ENCODE measurements around the gene CEP20.

GRCh38 chr16:15885560-15886001 lies 2.8 kb downstream of the CEP20 start:
- TF ChIP-seq, protein P1, sequence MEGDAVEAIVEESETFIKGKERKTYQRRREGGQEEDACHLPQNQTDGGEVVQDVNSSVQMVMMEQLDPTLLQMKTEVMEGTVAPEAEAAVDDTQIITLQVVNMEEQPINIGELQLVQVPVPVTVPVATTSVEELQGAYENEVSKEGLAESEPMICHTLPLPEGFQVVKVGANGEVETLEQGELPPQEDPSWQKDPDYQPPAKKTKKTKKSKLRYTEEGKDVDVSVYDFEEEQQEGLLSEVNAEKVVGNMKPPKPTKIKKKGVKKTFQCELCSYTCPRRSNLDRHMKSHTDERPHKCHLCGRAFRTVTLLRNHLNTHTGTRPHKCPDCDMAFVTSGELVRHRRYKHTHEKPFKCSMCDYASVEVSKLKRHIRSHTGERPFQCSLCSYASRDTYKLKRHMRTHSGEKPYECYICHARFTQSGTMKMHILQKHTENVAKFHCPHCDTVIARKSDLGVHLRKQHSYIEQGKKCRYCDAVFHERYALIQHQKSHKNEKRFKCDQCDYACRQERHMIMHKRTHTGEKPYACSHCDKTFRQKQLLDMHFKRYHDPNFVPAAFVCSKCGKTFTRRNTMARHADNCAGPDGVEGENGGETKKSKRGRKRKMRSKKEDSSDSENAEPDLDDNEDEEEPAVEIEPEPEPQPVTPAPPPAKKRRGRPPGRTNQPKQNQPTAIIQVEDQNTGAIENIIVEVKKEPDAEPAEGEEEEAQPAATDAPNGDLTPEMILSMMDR (IDR thresholded peaks at IDR 0.05) = no peak
- no peak for TF ChIP-seq POLR2A (IDR thresholded peaks at IDR 0.05)
